H1 (cell line): Measurements from ENCODE around the gene SLC9A5. TPM values are rescaled to one million over a fixed set of nuclear protein-coding genes. Genes with fewer than 3 reads are reported as not detected.

ENCODE experiments used
- CTCF ChIA-PET: fragments of 300-600 bp; sonication (Branson Sonifier 250); formaldehyde crosslinking; loops from one replicate; lab custom pipeline; 2021; ENCODE audit not compliant: partially characterized antibody; lab: Charles Lee
- POLR2A ChIA-PET: fragments of 300-600 bp; sonication (Branson Sonifier 250); formaldehyde crosslinking; loops from one replicate; lab custom pipeline; 2021; ENCODE audit warnings: inconsistent platforms; ENCODE audit not compliant: partially characterized antibody; lab: Charles Lee
- DNase-seq, 2 experiments: peaks; one replicate each; pipeline versions ENCODE4 v3.0.0 to v3.0.0-alpha.2; 2010 to 2022; ENCODE audit warnings: low spot score in 2 of 2, low read depth in 1 of 2, mixed read lengths in 1 of 2
- FAIRE-seq: peaks from 2 replicates; lab custom pipeline; 2011; peaks lifted over from hg19 to GRCh38; lab: Jason Lieb, UNC
- H2AFZ ChIP-seq: 2 replicates; pipeline ENCODE4 v1.8.1; 2012; ENCODE audit warnings: low read length, inconsistent platforms
- H2AK5ac ChIP-seq: 2 replicates; pipeline ENCODE4 v1.6.1; 2013; ENCODE audit warnings: low read depth, low read length
- H2BK120ac ChIP-seq: replicated peaks from 2 replicates; pipeline ENCODE3; 2013; ENCODE audit warnings: low read depth, low read length, inconsistent platforms
- H2BK12ac ChIP-seq: 2 replicates; pipeline ENCODE4 v1.6.1; 2013; ENCODE audit warnings: low read depth, low read length
- H2BK15ac ChIP-seq: 2 replicates; pipeline ENCODE4 v1.6.1; 2013; ENCODE audit warnings: low read length
- H2BK20ac ChIP-seq: 2 replicates; pipeline ENCODE4 v1.6.1; 2013; ENCODE audit warnings: low read length
- H2BK5ac ChIP-seq: 2 replicates; pipeline ENCODE4 v1.6.1; 2013; ENCODE audit warnings: low read depth, low read length
- H3K14ac ChIP-seq: 2 replicates; pipeline ENCODE4 v1.6.1; 2013; ENCODE audit warnings: inconsistent platforms; ENCODE audit not compliant: insufficient read length
- H3K18ac ChIP-seq: 2 replicates; pipeline ENCODE4 v1.6.1; 2013; ENCODE audit warnings: low read length; ENCODE audit errors: extremely low read depth
- H3K23ac ChIP-seq: 2 replicates; pipeline ENCODE4 v1.6.1; 2013; ENCODE audit warnings: inconsistent platforms; ENCODE audit not compliant: insufficient read length
- H3K23me2 ChIP-seq: 2 replicates; pipeline ENCODE4 v1.6.1; 2013; ENCODE audit warnings: low read depth, low read length
- H3K27ac ChIP-seq: 2 replicates; pipeline ENCODE4 v1.6.1; 2011; ENCODE audit warnings: low read depth, low read length, inconsistent platforms
- H3K27me3 ChIP-seq, 4 experiments: replicated peaks in 1 of 4; 1 replicate in 1 of 4; 2 replicates in 3 of 4; pipeline versions ENCODE4 v1.6.1 to v1.8.1; 2011 to 2013; ENCODE audit warnings: low read length in 3 of 4, mild to moderate bottlenecking in 3 of 4, inconsistent platforms in 2 of 4, mixed read lengths in 2 of 4, moderate library complexity in 1 of 4; ENCODE audit not compliant: control insufficient read depth in 3 of 4, insufficient read depth in 3 of 4; ENCODE audit errors: extremely low read depth in 1 of 4
- H3K36me3 ChIP-seq, 4 experiments: 2 replicates each; pipeline versions ENCODE4 v1.6.1 to v1.8.1; 2011 to 2013; ENCODE audit warnings: mild to moderate bottlenecking in 4 of 4, low read length in 3 of 4, moderate library complexity in 2 of 4, control low read depth in 1 of 4, inconsistent platforms in 1 of 4; ENCODE audit not compliant: insufficient read depth in 4 of 4, control insufficient read depth in 2 of 4
- H3K4ac ChIP-seq: replicated peaks from 2 replicates; pipeline ENCODE3; 2013; ENCODE audit warnings: low read length, low read depth, mixed read lengths, inconsistent platforms; ENCODE audit not compliant: insufficient read length
- H3K4me1 ChIP-seq, 4 experiments: replicated peaks in 1 of 4; 1 replicate in 1 of 4; 2 replicates in 3 of 4; pipeline versions ENCODE4 v1.6.1 to v1.8.1; 2011 to 2013; ENCODE audit warnings: low read length in 3 of 4, inconsistent platforms in 2 of 4, mixed read lengths in 1 of 4; ENCODE audit not compliant: insufficient read depth in 4 of 4, control insufficient read depth in 3 of 4
- H3K4me2 ChIP-seq, 2 experiments: 2 replicates each; pipeline versions ENCODE4 v1.6.1 to v1.8.1; 2011 to 2013; ENCODE audit warnings: low read depth in 2 of 2, low read length in 2 of 2, control low read depth in 1 of 2, inconsistent platforms in 1 of 2, mild to moderate bottlenecking in 1 of 2; ENCODE audit not compliant: insufficient read depth in 1 of 2
- H3K4me3 ChIP-seq, 4 experiments: fragments of 200-600, 300-600 bp in 1 of 4; sonication (generic), shearing (Covaris generic), sonication (Bioruptor Twin) in 1 of 4; 2 replicates each; pipeline versions ENCODE4 v1.5.1 to v1.8.1; 2011 to 2016; ENCODE audit warnings: low read length in 4 of 4, low read depth in 3 of 4, control low read depth in 2 of 4, inconsistent platforms in 2 of 4, mild to moderate bottlenecking in 2 of 4, mixed read lengths in 1 of 4, moderate library complexity in 1 of 4; ENCODE audit not compliant: insufficient read depth in 2 of 4; ENCODE audit errors: extremely low read depth in 1 of 4
- H3K56ac ChIP-seq: replicated peaks from 2 replicates; pipeline ENCODE3; 2013; ENCODE audit warnings: low read depth, mild to moderate bottlenecking, mixed read lengths, low read length, inconsistent platforms; ENCODE audit not compliant: insufficient read length
- H3K79me1 ChIP-seq: 2 replicates; pipeline ENCODE4 v1.6.1; 2013; ENCODE audit warnings: low read depth, low read length, control low read depth
- H3K79me2 ChIP-seq, 2 experiments: 2 replicates each; pipeline versions ENCODE4 v1.6.1 to v1.8.1; 2012 to 2013; ENCODE audit warnings: low read length in 2 of 2, mild to moderate bottlenecking in 2 of 2, inconsistent platforms in 1 of 2; ENCODE audit not compliant: insufficient read depth in 2 of 2, control insufficient read depth in 1 of 2
- H3K9ac ChIP-seq, 4 experiments: replicated peaks in 1 of 4; 1 replicate in 1 of 4; 2 replicates in 3 of 4; pipeline versions ENCODE4 v1.6.1 to v1.8.1; 2011 to 2013; ENCODE audit warnings: low read depth in 3 of 4, low read length in 3 of 4, control low read depth in 2 of 4, mild to moderate bottlenecking in 2 of 4, moderate library complexity in 2 of 4, inconsistent platforms in 1 of 4; ENCODE audit errors: extremely low read depth in 1 of 4
- H3K9me3 ChIP-seq, 2 experiments: 2 replicates each; pipeline versions ENCODE4 v1.6.1 to v1.8.1; 2012 to 2013; ENCODE audit warnings: mild to moderate bottlenecking in 2 of 2, moderate library complexity in 2 of 2, control low read depth in 1 of 2, inconsistent platforms in 1 of 2, low read depth in 1 of 2, low read length in 1 of 2, mixed read lengths in 1 of 2; ENCODE audit not compliant: insufficient read depth in 2 of 2
- H4K20me1 ChIP-seq, 2 experiments: replicated peaks in 1 of 2; 2 replicates each; pipeline versions ENCODE3 to v1.8.1; 2011 to 2013; ENCODE audit warnings: inconsistent platforms in 2 of 2, low read length in 2 of 2, mild to moderate bottlenecking in 1 of 2; ENCODE audit not compliant: insufficient read depth in 2 of 2, control insufficient read depth in 1 of 2
- H4K5ac ChIP-seq: 2 replicates; pipeline ENCODE4 v1.6.1; 2013; ENCODE audit warnings: low read length, low read depth, mixed read lengths, inconsistent platforms; ENCODE audit not compliant: insufficient read length
- H4K8ac ChIP-seq: 2 replicates; pipeline ENCODE4 v1.8.0; 2013; ENCODE audit warnings: mild to moderate bottlenecking, moderate library complexity, low read length, inconsistent platforms; ENCODE audit not compliant: insufficient read depth; ENCODE audit errors: extremely low read depth
- H4K91ac ChIP-seq: replicated peaks from 2 replicates; pipeline ENCODE3; 2013; ENCODE audit warnings: low read length, mixed read lengths, inconsistent platforms; ENCODE audit not compliant: insufficient read length
- NRF1 ChIP-seq: IDR thresholded peaks from 2 replicates; pipeline ENCODE4 v1.6.1; 2011; ENCODE audit warnings: mild to moderate bottlenecking, low read depth, low read length, improper control_type of control experiment
- WGBS, 2 experiments: shearing (Covaris generic) in 1 of 2; methylation state at CpG; one replicate each; pipeline versions ENCODE4 v1.1.6 to v1.1.7; 2013 to 2015; ENCODE audit warnings: low lambda C conversion rate in 2 of 2, mixed read lengths in 2 of 2, inconsistent platforms in 1 of 2, low coverage in 1 of 2, missing lambda C conversion rate in 1 of 2; ENCODE audit not compliant: insufficient replicate concordance in 2 of 2, insufficient coverage in 1 of 2, insufficient read length in 1 of 2; ENCODE audit errors: extremely low coverage in 1 of 2, missing lambda C conversion rate in 1 of 2; 5-methylcytosine and 5-hydroxymethylcytosine counted together
- polyA plus RNA-seq, 7 experiments: library from polyadenylated mRNA; depleted of rRNA in 3 of 7; stranded (reverse) in 5 of 7; unstranded in 2 of 7; fragments of >200 nt in 5 of 7; fragments of 200-250 nt in 2 of 7; gene quantifications; 1 replicate in 5 of 7; 2 replicates in 1 of 7; 4 replicates in 1 of 7; pipeline versions ENCODE4 v1.2.1 to v1.2.3, GENCODE V29; 2011 to 2013; ENCODE audit warnings: missing spikeins in 2 of 7, mixed read lengths in 2 of 7
- total RNA-seq: library from RNA; stranded (reverse); fragmentation: NEBNext Ultra II Directional; extraction: Animal tissue kit (Norgen Biotek cat#: 25700); gene quantifications from 2 replicates; pipeline ENCODE4 v1.2.1, GENCODE V29; 2021

Gene SLC9A5
- total and polyA plus RNA-seq, 2 of the 8 experiments (the other 6 are each of a cell fraction or from before 2014, with no cell fraction given): 7.9 to 8.6 TPM

DNA sequence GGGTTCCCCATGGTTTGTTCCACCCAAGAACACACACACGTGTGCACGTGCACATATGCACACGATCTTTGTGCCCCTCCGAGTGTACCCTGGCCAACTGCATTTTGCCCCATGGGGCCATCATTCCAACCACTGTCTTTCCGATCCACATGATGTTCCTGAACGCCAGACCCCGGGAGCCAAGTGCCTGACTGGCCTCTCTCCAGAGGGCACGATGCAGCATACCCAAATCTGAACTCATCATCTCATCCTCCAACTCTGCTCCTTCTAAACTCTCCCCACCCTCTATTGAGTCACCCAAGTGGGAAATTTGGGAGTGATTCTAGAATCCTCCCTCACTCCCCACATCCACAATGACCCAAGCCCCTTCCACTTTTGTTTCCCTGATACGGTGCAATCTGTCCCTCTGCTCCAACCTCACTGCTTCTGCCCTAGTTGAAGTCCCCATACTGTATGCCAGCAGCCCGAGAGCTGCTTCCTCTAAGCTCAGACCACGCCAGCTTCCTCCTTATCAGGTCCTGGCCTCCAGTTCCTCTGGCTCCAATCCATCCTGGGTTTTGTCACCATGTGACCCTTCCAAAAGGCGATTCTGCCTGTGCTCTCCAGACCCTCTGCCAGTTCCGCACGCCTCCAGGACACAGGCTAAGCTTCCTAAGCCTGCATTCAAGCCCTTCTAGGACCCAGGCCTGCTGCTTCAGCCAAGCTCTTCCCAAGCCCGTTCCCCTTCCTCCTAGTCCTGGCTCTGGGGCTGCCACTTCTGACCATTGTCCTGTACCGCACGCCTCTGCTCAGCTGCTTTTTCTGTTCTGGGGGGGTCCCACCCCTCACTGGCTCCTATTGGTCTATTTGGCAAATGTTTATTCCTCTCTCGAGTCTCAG, 31.9 kb upstream of the SLC9A5 start:
- H2BK12ac ChIP-seq: no peak overlapping the region
- H2AFZ ChIP-seq: no peak overlapping the region
- no peak overlapping the region for H4K91ac ChIP-seq
- no peak overlapping the region for H2BK15ac ChIP-seq
- H3K4me3 ChIP-seq: no peak overlapping the region
- H3K9me3 ChIP-seq: no peaks in the 10 kb centered on the region
- no peak overlapping the region for H3K18ac ChIP-seq
- H3K56ac ChIP-seq: no peak overlapping the region
- H2BK5ac ChIP-seq: no peak overlapping the region
- WGBS, 2 experiments: 90% methylated on average over 18 of the region's 18 CpGs; no CpG with 5 or more reads in 1 of the 2 experiments
- H4K8ac ChIP-seq: no peak overlapping the region
- no peaks in the 10 kb centered on the region for H3K4me1 ChIP-seq
- no peak overlapping the region for H3K4ac ChIP-seq
- FAIRE-seq (no peak), DNase-seq (no peak)
- H3K14ac ChIP-seq: no peak overlapping the region
- H3K36me3 ChIP-seq: no peaks in the 10 kb centered on the region
- H3K27me3 ChIP-seq: peaks cover 0 to 10% (median 7%) of the 10 kb centered on the region in 4 experiments; a peak in 4 of 7 replicates
- H3K23me2 ChIP-seq: no peaks in the 10 kb centered on the region
- ChIA-PET CTCF (interaction anchor here (0.8 to 1.5 kb wide), 3 partner anchors 10 to 22 kb away, joined by 3 to 5 read pairs (median 5); partner anchors contain the start of gene TMEM208), POLR2A (interaction anchor here (1.1 to 1.3 kb wide), 2 partner anchors 10 to 15 kb away, joined by 3 read pairs; partner anchors contain the start of gene TMEM208)
- no peaks in the 10 kb centered on the region for H4K20me1 ChIP-seq
- no peak overlapping the region for H3K27ac ChIP-seq
- H3K23ac ChIP-seq: no peak overlapping the region
- no peak overlapping the region for H4K5ac ChIP-seq
- no peak overlapping the region for H2AK5ac ChIP-seq
- H3K79me2 ChIP-seq: no peaks in the 10 kb centered on the region
- no peak overlapping the region for H2BK20ac ChIP-seq
- H3K4me2 ChIP-seq: no peak overlapping the region
- H2BK120ac ChIP-seq: no peak overlapping the region
- H3K79me1 ChIP-seq: no peaks in the 10 kb centered on the region
- no peak overlapping the region for H3K9ac ChIP-seq
- no peak for TF ChIP-seq NRF1
